Psoas muscle (tissue), 8 donors: Measurements from ENCODE around the gene TMEM30A. TPM values are rescaled to one million over a fixed set of nuclear protein-coding genes. Genes with fewer than 3 reads are reported as not detected.

Experiments used
- ATAC-seq, 4 donors: fragments of 200-7000 bp; cut with Tn5 transposase; one replicate each; pipeline ENCODE4 v1.9.1; 2020; ENCODE audit warnings: moderate library complexity in 3 of 4, mild to moderate bottlenecking in 2 of 4
- DNase-seq, 2 donors: peaks; one replicate each; pipeline ENCODE4 v3.0.0-alpha.2; 2020
- H3K27ac ChIP-seq: fragments of 200-600 bp; one replicate; pipeline ENCODE4 v1.8.0; 2022
- H3K27me3 ChIP-seq, 3 donors: fragments of 200-600 bp in 1 of 3; one replicate each; pipeline versions ENCODE4 v1.6.1 to v1.8.0; 2013 to 2022; ENCODE audit warnings: low read length in 2 of 3, mild to moderate bottlenecking in 2 of 3, moderate library complexity in 1 of 3; ENCODE audit not compliant: insufficient read depth in 3 of 3
- H3K36me3 ChIP-seq, 2 donors: fragments of 200-600 bp in 1 of 2; one replicate each; pipeline versions ENCODE4 v1.6.1 to v1.8.0; 2013 to 2022; ENCODE audit warnings: low read depth in 1 of 2, mild to moderate bottlenecking in 1 of 2, moderate library complexity in 1 of 2; ENCODE audit not compliant: insufficient read depth in 1 of 2
- H3K4me1 ChIP-seq: fragments of 200-600 bp; one replicate; pipeline ENCODE4 v1.8.0; 2022
- H3K4me3 ChIP-seq: fragments of 200-600 bp; one replicate; pipeline ENCODE4 v1.8.0; 2022; ENCODE audit warnings: mild to moderate bottlenecking
- H3K9me3 ChIP-seq: fragments of 200-600 bp; one replicate; pipeline ENCODE4 v1.8.0; 2022
- CTCF ChIP-seq: fragments of 200-600 bp; IDR thresholded peaks from one replicate; pipeline ENCODE4 v1.8.0; 2022; ENCODE audit warnings: antibody characterized with exemption
- WGBS, 3 donors: extraction: QIAGEN DNeasy Blood & Tissue Kit; methylation state at CpG; one replicate each; pipeline versions ENCODE4 v1.1.6 to v1.1.7; 2013; 5-methylcytosine and 5-hydroxymethylcytosine counted together
- intact Hi-C, 2 donors: fragments of 100-400 bp; cut with DNase I; formaldehyde crosslinking; loops; one replicate each; pipeline versions ENCODE4 v1.11.0 to v1.14.2; 2022
- polyA plus RNA-seq, 3 donors: library from polyadenylated mRNA; stranded (reverse); fragments of 200-250 nt; gene quantifications; one replicate each; pipeline ENCODE4 v1.2.3, GENCODE V29; 2013
- total RNA-seq, 4 donors: library from RNA; stranded (reverse); fragmentation: NEBNext Ultra II Directional in 2 of 4; extraction: Animal tissue kit (Norgen Biotek cat#: 25700) in 2 of 4; gene quantifications; one replicate each; pipeline versions ENCODE4 v1.2.1 to v1.2.4, GENCODE V29; 2021 to 2023
- donor health status: healthy with polysubstance abuse.
- donor health status: DM: no; HTN: no; CAD: no; lungs with moderate emphysema.
- donor health status: Bipolar disorder and iron deficiency.
- donor health status: healthy.
- donor health status: DM: yes; HTN: yes; CAD: no.
- donor health status: DM: no; HTN: no; CAD: no.
- donor health status: DM: no; HTN: no; CAD: no.
- donor health status: DM: yes; HTN: yes; CAD: no.

Gene TMEM30A
- total and polyA plus RNA-seq, 7 donors = 18.7 to 52.6 (median 37.6) TPM

- no peak overlapping the region for H3K4me3 ChIP-seq
- peak overlapping the region; percentile 53 for H3K27ac ChIP-seq
- no peak for DNase-seq
- H3K27me3 ChIP-seq = no peaks in the 10 kb centered on the region
- intact Hi-C loops = no loop called here
- peak; percentile 73 to 85 (median 80) for ATAC-seq
- H3K9me3 ChIP-seq = no peaks in the 10 kb centered on the region
- peaks cover 3 to 11% of the 10 kb centered on the region in 2 donors for H3K36me3 ChIP-seq
- peaks cover 70% of the 10 kb centered on the region for H3K4me1 ChIP-seq
- TF ChIP-seq CTCF = no peak
These were observed 9.5 kb downstream of the TMEM30A start for GRCh38 chr6:75275067-75275466.

GRCh38 chr6:75273009-75273408 is 11.6 kb downstream of the TMEM30A start:
- Histone ChIP-seq H3K9me3 (no peaks in the 10 kb centered on the region), H3K36me3 (peaks cover 3 to 11% of the 10 kb centered on the region in 2 donors), H3K27ac (peak overlapping the region; percentile 26), H3K4me1 (peaks cover 51% of the 10 kb centered on the region), H3K4me3 (no peak overlapping the region), H3K27me3 (no peaks in the 10 kb centered on the region)
- intact Hi-C loops = no loop called here
- no peak for ATAC-seq
- 76 to 88% (median 78%) methylated on average over 4 of the region's 4 CpGs for WGBS, 3 donors
- no peak for DNase-seq
- TF ChIP-seq CTCF = no peak

GRCh38 chr6:75272145-75272840 is 12.3 kb downstream of the TMEM30A start:
- Histone ChIP-seq H3K27me3 (no peaks in the 10 kb centered on the region), H3K4me1 (peaks cover 54% of the 10 kb centered on the region), H3K4me3 (no peak overlapping the region), H3K9me3 (no peaks in the 10 kb centered on the region), H3K27ac (peak overlapping the region; percentile 50), H3K36me3 (peaks cover 3 to 11% of the 10 kb centered on the region in 2 donors)
- no peak for DNase-seq
- WGBS, 3 donors = 90 to 96% (median 94%) methylated on average over 5 of the region's 5 CpGs
- intact Hi-C loops = no loop called here
- no peak for TF ChIP-seq CTCF
- ATAC-seq = no peak

- Histone ChIP-seq H3K9me3 (no peaks in the 10 kb centered on the region), H3K4me1 (peaks cover 35% of the 10 kb centered on the region), H3K4me3 (no peak overlapping the region), H3K27ac (peak overlapping the region; percentile 27), H3K27me3 (no peaks in the 10 kb centered on the region), H3K36me3 (peaks cover 3 to 30% of the 10 kb centered on the region in 2 donors)
- TF ChIP-seq CTCF = no peak
- WGBS, 3 donors = 92 to 95% (median 93%) methylated on average over 4 of the region's 4 CpGs
- intact Hi-C loops = loop anchor here (2.0 to 5.0 kb wide), 2 partner anchors 253 to 258 kb away; no protein-coding TSS in a partner anchor
- DNase-seq (no peak), ATAC-seq (no peak)
These were observed 15.6 kb downstream of the TMEM30A start for GRCh38 chr6:75268988-75269354.
